Measurements from ENCODE around the gene FKBP10. TPM values are rescaled to one million over a fixed set of nuclear protein-coding genes. Genes with fewer than 3 reads are reported as not detected.
A peak's percentile ranks its signal among the peaks of the same experiment; 100 is the strongest.

The FKBP10 gene
- total RNA-seq, 2 donors from 2014 or later = not detected

GRCh38 chr17:41860254-41860931, 47.6 kb downstream of the FKBP10 start:
- H3K27ac Mint-ChIP-seq = peak overlapping the region; percentile 21
- H3K4me3 Mint-ChIP-seq = peak overlapping the region; percentile 56
- ATAC-seq = no peak
- H3K4me1 Mint-ChIP-seq = peaks cover 23% of the 10 kb centered on the region
- no peaks in the 10 kb centered on the region for H3K9me3 ChIP-seq (ENCODE audit: control insufficient read depth, low read length, poor library complexity, severe bottlenecking)
- no peaks in the 10 kb centered on the region for H3K36me3 Mint-ChIP-seq (ENCODE audit: low read depth)
- no peaks in the 10 kb centered on the region for H3K27me3 Mint-ChIP-seq
- DNase-seq = no peak

- H3K36me3 Mint-ChIP-seq (ENCODE audit: low read depth) = no peaks in the 10 kb centered on the region
- no peaks in the 10 kb centered on the region for H3K9me3 ChIP-seq (ENCODE audit: control insufficient read depth, low read length, poor library complexity, severe bottlenecking)
- no peak overlapping the region for H3K27ac Mint-ChIP-seq
- H3K27me3 Mint-ChIP-seq = no peaks in the 10 kb centered on the region
- ATAC-seq (peak; percentile 12), DNase-seq (no peak)
- H3K4me3 Mint-ChIP-seq = no peak overlapping the region
- peaks cover 22% of the 10 kb centered on the region for H3K4me1 Mint-ChIP-seq
These were observed 50.5 kb downstream of the FKBP10 start for GRCh38 chr17:41863074-41863848.

- H3K4me1 Mint-ChIP-seq = peaks cover 24% of the 10 kb centered on the region
- DNase-seq (no peak), ATAC-seq (no peak)
These were observed 51.7 kb downstream of the FKBP10 start for GRCh38 chr17:41864498-41864835.

GRCh38 chr17:41864836-41865595, 52.2 kb downstream of the FKBP10 start, which contains the start of gene KLHL11:
Gene KLHL11, minus strand, starts transcription at chr17:41865423. Its CDS starts 53 bp downstream, at chr17:41865370.
- Mint-ChIP-seq H3K4me1 (peaks cover 21% of the 10 kb centered on the region), H3K4me3 (no peak within 1 kb of the TSS), H3K36me3 (ENCODE audit: low read depth) (no peaks in the 10 kb centered on the region), H3K27me3 (no peaks in the 10 kb centered on the region), H3K27ac (no peak within 1 kb of the TSS)
- no peaks in the 10 kb centered on the region for H3K9me3 ChIP-seq (ENCODE audit: control insufficient read depth, low read length, poor library complexity, severe bottlenecking)
- DNase-seq (peak; percentile 81 to 86 (median 81)), ATAC-seq (peak; percentile 92)

More at GRCh38 chr17:41864498-41864835, 51.7 kb downstream of the FKBP10 start:
- no peaks in the 10 kb centered on the region for H3K9me3 ChIP-seq (ENCODE audit: control insufficient read depth, low read length, poor library complexity, severe bottlenecking)
- Mint-ChIP-seq H3K36me3 (ENCODE audit: low read depth) (no peaks in the 10 kb centered on the region), H3K4me3 (no peak overlapping the region), H3K27ac (no peak overlapping the region), H3K27me3 (no peaks in the 10 kb centered on the region)

GRCh38 chr17:41865596-41865893, 52.7 kb downstream of the FKBP10 start:
- Mint-ChIP-seq H3K27me3 (no peaks in the 10 kb centered on the region), H3K27ac (no peak overlapping the region), H3K4me3 (no peak overlapping the region), H3K36me3 (ENCODE audit: low read depth) (no peaks in the 10 kb centered on the region), H3K4me1 (peaks cover 15% of the 10 kb centered on the region)
- no peak for DNase-seq
- ATAC-seq = peak; percentile 12
- no peaks in the 10 kb centered on the region for H3K9me3 ChIP-seq (ENCODE audit: control insufficient read depth, low read length, poor library complexity, severe bottlenecking)

GRCh38 chr17:41868568-41868967, 55.8 kb downstream of the FKBP10 start:
- Mint-ChIP-seq H3K36me3 (ENCODE audit: low read depth) (no peaks in the 10 kb centered on the region), H3K27ac (peak overlapping the region; percentile 43), H3K4me3 (no peak overlapping the region), H3K4me1 (peaks cover 7% of the 10 kb centered on the region), H3K27me3 (no peaks in the 10 kb centered on the region)
- H3K9me3 ChIP-seq (ENCODE audit: control insufficient read depth, low read length, poor library complexity, severe bottlenecking) = no peaks in the 10 kb centered on the region
- ATAC-seq = no peak
- DNase-seq = no peak

GRCh38 chr17:41869426-41869825, 56.6 kb downstream of the FKBP10 start:
- no peak for DNase-seq
- Mint-ChIP-seq H3K27me3 (no peaks in the 10 kb centered on the region), H3K27ac (peak overlapping the region; percentile 43), H3K36me3 (ENCODE audit: low read depth) (no peaks in the 10 kb centered on the region), H3K4me1 (peaks cover 7% of the 10 kb centered on the region), H3K4me3 (no peak overlapping the region)
- ATAC-seq = no peak
- H3K9me3 ChIP-seq (ENCODE audit: control insufficient read depth, low read length, poor library complexity, severe bottlenecking) = no peaks in the 10 kb centered on the region

- peak overlapping the region; percentile 43 for H3K27ac Mint-ChIP-seq
- no peaks in the 10 kb centered on the region for H3K9me3 ChIP-seq (ENCODE audit: control insufficient read depth, low read length, poor library complexity, severe bottlenecking)
- H3K4me1 Mint-ChIP-seq = peaks cover 7% of the 10 kb centered on the region
- H3K27me3 Mint-ChIP-seq = no peaks in the 10 kb centered on the region
- H3K4me3 Mint-ChIP-seq = no peak overlapping the region
- H3K36me3 Mint-ChIP-seq (ENCODE audit: low read depth) = no peaks in the 10 kb centered on the region
- DNase-seq = no peak
- no peak for ATAC-seq
These were observed 57.3 kb downstream of the FKBP10 start for GRCh38 chr17:41870097-41870496.

- peaks cover 3% of the 10 kb centered on the region for H3K4me1 Mint-ChIP-seq
- H3K27ac Mint-ChIP-seq = no peak overlapping the region
- no peaks in the 10 kb centered on the region for H3K36me3 Mint-ChIP-seq (ENCODE audit: low read depth)
- H3K9me3 ChIP-seq (ENCODE audit: control insufficient read depth, low read length, poor library complexity, severe bottlenecking) = no peaks in the 10 kb centered on the region
- H3K27me3 Mint-ChIP-seq = no peaks in the 10 kb centered on the region
- no peak overlapping the region for H3K4me3 Mint-ChIP-seq
- ATAC-seq (no peak), DNase-seq (no peak)
These were observed 57.8 kb downstream of the FKBP10 start for GRCh38 chr17:41870627-41871026.

GRCh38 chr17:41871789-41872188, 59.0 kb downstream of the FKBP10 start:
- Mint-ChIP-seq H3K27ac (peak overlapping the region; percentile 72), H3K4me3 (no peak overlapping the region), H3K27me3 (no peaks in the 10 kb centered on the region), H3K4me1 (peaks cover 2% of the 10 kb centered on the region), H3K36me3 (ENCODE audit: low read depth) (no peaks in the 10 kb centered on the region)
- no peaks in the 10 kb centered on the region for H3K9me3 ChIP-seq (ENCODE audit: control insufficient read depth, low read length, poor library complexity, severe bottlenecking)
- ATAC-seq = no peak
- no peak for DNase-seq

Other genes with a start within 250 kb of the FKBP10 start
- not detected for gene KRT9, start 240.9 kb upstream of the FKBP10 start, total RNA-seq
- not detected for gene KRT14, start 226.1 kb upstream of the FKBP10 start, total RNA-seq
- not detected for gene KRT16, start 200.2 kb upstream of the FKBP10 start, total RNA-seq
- gene KRT17, start 188.4 kb upstream of the FKBP10 start, total RNA-seq = not detected
- 1,000 to 10,000 TPM; 2,426 to 2,697 TPM for gene EIF1, start 124.1 kb upstream of the FKBP10 start, total RNA-seq
- gene GAST, start 100.7 kb upstream of the FKBP10 start, total RNA-seq = not detected
- 1 to 10 TPM in 1 of 2 donors, under 1 TPM in 1; 0.15 to 1.3 TPM for gene HAP1, start 78.4 kb upstream of the FKBP10 start, total RNA-seq
- 1 to 10 TPM in 1 of 2 donors, under 1 TPM in 1; 0.63 to 1.4 TPM for gene JUP, start 26.3 kb upstream of the FKBP10 start, total RNA-seq
- gene P3H4, start 1.1 kb upstream of the FKBP10 start, total RNA-seq = 1 to 10 TPM; 1.7 to 2.0 TPM
- gene NT5C3B, start 23.2 kb downstream of the FKBP10 start, total RNA-seq = 10 to 100 TPM; 23.1 to 28.9 TPM
- not detected for gene KLHL10, start 24.8 kb downstream of the FKBP10 start, total RNA-seq
- gene KLHL11, start 52.4 kb downstream of the FKBP10 start, total RNA-seq = 10 to 100 TPM; 17.7 to 31.6 TPM
- 10 to 100 TPM; 65.5 to 73.4 TPM for gene ACLY, start 105.9 kb downstream of the FKBP10 start, total RNA-seq
- gene ODAD4, start 117.6 kb downstream of the FKBP10 start, total RNA-seq = 1 to 10 TPM; 3.7 to 4.3 TPM
- 10 to 100 TPM; 21.0 to 23.4 TPM for gene CNP, start 153.8 kb downstream of the FKBP10 start, total RNA-seq
- 100 to 1,000 TPM; 113 to 124 TPM for gene DNAJC7, start 204.4 kb downstream of the FKBP10 start, total RNA-seq
- gene NKIRAS2, start 207.1 kb downstream of the FKBP10 start, total RNA-seq = 10 to 100 TPM; 14.3 to 15.6 TPM
- gene C17orf113, start 237.6 kb downstream of the FKBP10 start, total RNA-seq = under 1 TPM; 0.65 to 0.85 TPM

Measured in T-helper 17 cell (primary cell).